ENCODE data around the gene CACFD1. TPM values are rescaled to one million over a fixed set of nuclear protein-coding genes. Genes with fewer than 3 reads are reported as not detected.

The CACFD1 gene
- polyA plus RNA-seq, 3 donors = 5.0 to 6.7 (median 5.1) TPM

DNA sequence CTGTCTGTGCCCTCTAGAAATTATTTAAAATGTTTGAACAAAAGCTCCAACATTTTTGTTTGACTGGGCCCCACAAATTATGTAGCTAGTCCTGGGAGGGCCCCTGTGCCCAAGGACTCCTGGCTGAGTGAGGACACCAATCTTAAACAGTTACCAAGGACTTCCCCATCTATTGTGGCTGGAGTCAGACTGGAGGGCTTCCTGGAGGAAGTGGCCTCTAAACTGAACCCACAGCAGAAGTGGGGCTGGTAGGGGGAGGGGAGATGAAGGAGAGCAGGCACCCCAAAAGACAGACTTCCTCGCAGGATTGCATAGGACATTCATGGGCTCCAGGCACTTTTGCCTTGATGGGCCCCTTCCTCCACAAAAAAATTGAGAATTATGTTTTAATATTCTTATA lies 29.5 kb upstream of the CACFD1 start:
- Mint-ChIP-seq H3K4me1 (peaks cover 4% of the 10 kb centered on the region), H3K36me3 (no peaks in the 10 kb centered on the region), H3K27ac (no peak overlapping the region), H3K27me3 (ENCODE audit: low read depth in 3 of 3) (peaks cover 26 to 44% (median 39%) of the 10 kb centered on the region in 3 donors), H3K9me3 (peaks cover 0 to 10% (median 4%) of the 10 kb centered on the region in 7 donors), H3K4me3 (peak overlapping the region in 1 of 2 donors; percentile 65)
- Histone ChIP-seq H3K36me3 (replicated peaks in 1 of 2; ENCODE audit: control insufficient read depth in 1 of 2, insufficient read depth in 2 of 2, low read length in 2 of 2) (no peaks in the 10 kb centered on the region), H3K27me3 (ENCODE audit: control insufficient read depth in 2 of 2, insufficient read depth in 2 of 2, low read length in 2 of 2) (peaks cover 13 to 26% of the 10 kb centered on the region in 2 donors), H3K4me2 (replicated peaks; ENCODE audit: extremely low read depth, low read length, poor library complexity, severe bottlenecking) (no peak overlapping the region), H3K9me3 (replicated peaks in 1 of 2; ENCODE audit: control insufficient read depth in 1 of 2, insufficient read depth in 1 of 2, low read length in 2 of 2) (peaks cover 4 to 16% of the 10 kb centered on the region in 2 donors), H3K4me1 (ENCODE audit: control insufficient read depth in 1 of 2, insufficient read depth in 2 of 2, low read length in 2 of 2) (peaks cover 5 to 8% of the 10 kb centered on the region in 2 donors), H4K20me1 (ENCODE audit: insufficient read depth, low read length) (no peaks in the 10 kb centered on the region), H3K79me2 (ENCODE audit: insufficient read depth, low read length) (no peaks in the 10 kb centered on the region), H3K4me3 (replicated peaks in 1 of 3; ENCODE audit: low read depth in 2 of 3, low read length in 3 of 3) (no peak overlapping the region), H3K27ac (ENCODE audit: low read depth in 1 of 2, low read length in 2 of 2) (no peak overlapping the region), H3K9ac (ENCODE audit: insufficient read depth, low read length, poor library complexity, severe bottlenecking) (no peak overlapping the region), H2AFZ (ENCODE audit: insufficient read depth, low read depth, low read length, poor library complexity, severe bottlenecking) (no peak overlapping the region)
- WGBS (ENCODE audit: insufficient coverage) = no CpG with 5 or more reads among the region's 1 CpG
- no peak for DNase-seq
- TF ChIP-seq, protein P1, sequence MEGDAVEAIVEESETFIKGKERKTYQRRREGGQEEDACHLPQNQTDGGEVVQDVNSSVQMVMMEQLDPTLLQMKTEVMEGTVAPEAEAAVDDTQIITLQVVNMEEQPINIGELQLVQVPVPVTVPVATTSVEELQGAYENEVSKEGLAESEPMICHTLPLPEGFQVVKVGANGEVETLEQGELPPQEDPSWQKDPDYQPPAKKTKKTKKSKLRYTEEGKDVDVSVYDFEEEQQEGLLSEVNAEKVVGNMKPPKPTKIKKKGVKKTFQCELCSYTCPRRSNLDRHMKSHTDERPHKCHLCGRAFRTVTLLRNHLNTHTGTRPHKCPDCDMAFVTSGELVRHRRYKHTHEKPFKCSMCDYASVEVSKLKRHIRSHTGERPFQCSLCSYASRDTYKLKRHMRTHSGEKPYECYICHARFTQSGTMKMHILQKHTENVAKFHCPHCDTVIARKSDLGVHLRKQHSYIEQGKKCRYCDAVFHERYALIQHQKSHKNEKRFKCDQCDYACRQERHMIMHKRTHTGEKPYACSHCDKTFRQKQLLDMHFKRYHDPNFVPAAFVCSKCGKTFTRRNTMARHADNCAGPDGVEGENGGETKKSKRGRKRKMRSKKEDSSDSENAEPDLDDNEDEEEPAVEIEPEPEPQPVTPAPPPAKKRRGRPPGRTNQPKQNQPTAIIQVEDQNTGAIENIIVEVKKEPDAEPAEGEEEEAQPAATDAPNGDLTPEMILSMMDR (IDR thresholded peaks at IDR 0.05) = no peak
- intact Hi-C loops (cut with micrococcal nuclease) = no loop called here

DNA sequence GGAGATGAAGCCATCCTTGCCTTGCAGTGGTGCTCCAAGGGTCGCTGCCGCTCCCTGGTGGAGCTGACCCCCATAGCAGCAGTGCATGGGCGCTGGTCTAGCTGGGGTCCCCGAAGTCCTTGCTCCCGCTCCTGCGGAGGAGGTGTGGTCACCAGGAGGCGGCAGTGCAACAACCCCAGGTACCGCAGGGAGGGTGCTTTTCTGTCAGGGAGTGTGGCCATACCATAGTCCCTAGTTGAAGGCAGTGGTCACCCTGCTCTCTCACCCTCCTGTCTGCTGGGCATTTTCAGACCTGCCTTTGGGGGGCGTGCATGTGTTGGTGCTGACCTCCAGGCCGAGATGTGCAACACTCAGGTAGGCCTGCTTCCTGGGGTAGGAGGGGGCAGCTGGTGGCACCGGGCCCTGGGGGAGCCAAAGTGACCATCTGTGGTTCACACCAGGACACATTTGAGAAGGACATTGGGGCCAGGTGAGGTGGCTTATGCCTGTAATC lies 26.4 kb upstream of the CACFD1 start:
- TF ChIP-seq, protein P1 (IDR thresholded peaks at IDR 0.05) = no peak
- Mint-ChIP-seq H3K36me3 (no peaks in the 10 kb centered on the region), H3K27ac (no peak overlapping the region), H3K4me3 (no peak overlapping the region), H3K9me3 (peaks cover 0 to 7% (median 4%) of the 10 kb centered on the region in 7 donors), H3K27me3 (ENCODE audit: low read depth in 3 of 3) (peaks cover 16 to 23% (median 23%) of the 10 kb centered on the region in 3 donors), H3K4me1 (peaks cover 4% of the 10 kb centered on the region)
- WGBS (ENCODE audit: insufficient coverage) = 97% methylated on average over 10 of the region's 11 CpGs
- Histone ChIP-seq H3K36me3 (replicated peaks in 1 of 2; ENCODE audit: control insufficient read depth in 1 of 2, insufficient read depth in 2 of 2, low read length in 2 of 2) (no peaks in the 10 kb centered on the region), H2AFZ (ENCODE audit: insufficient read depth, low read depth, low read length, poor library complexity, severe bottlenecking) (no peak overlapping the region), H3K27ac (ENCODE audit: low read depth in 1 of 2, low read length in 2 of 2) (no peak overlapping the region), H3K4me2 (replicated peaks; ENCODE audit: extremely low read depth, low read length, poor library complexity, severe bottlenecking) (no peak overlapping the region), H3K9me3 (replicated peaks in 1 of 2; ENCODE audit: control insufficient read depth in 1 of 2, insufficient read depth in 1 of 2, low read length in 2 of 2) (peaks cover 4 to 9% of the 10 kb centered on the region in 2 donors), H3K9ac (ENCODE audit: insufficient read depth, low read length, poor library complexity, severe bottlenecking) (no peak overlapping the region), H3K4me3 (replicated peaks in 1 of 3; ENCODE audit: low read depth in 2 of 3, low read length in 3 of 3) (no peak overlapping the region), H3K27me3 (ENCODE audit: control insufficient read depth in 2 of 2, insufficient read depth in 2 of 2, low read length in 2 of 2) (peaks cover 5 to 12% of the 10 kb centered on the region in 2 donors), H4K20me1 (ENCODE audit: insufficient read depth, low read length) (no peaks in the 10 kb centered on the region), H3K79me2 (ENCODE audit: insufficient read depth, low read length) (no peaks in the 10 kb centered on the region), H3K4me1 (ENCODE audit: control insufficient read depth in 1 of 2, insufficient read depth in 2 of 2, low read length in 2 of 2) (peaks cover 5 to 8% of the 10 kb centered on the region in 2 donors)
- intact Hi-C loops (cut with micrococcal nuclease) = no loop called here
- DNase-seq = no peak
